ENCODE results near the gene CD209.
A peak's percentile ranks its signal among the peaks of the same experiment; 100 is the strongest.
"Not testable (repeated sequence)": the region's sequence is repeated elsewhere in the genome, so short reads cannot be mapped to it uniquely, and the experiment has no call there.

CD209 gene

DNA sequence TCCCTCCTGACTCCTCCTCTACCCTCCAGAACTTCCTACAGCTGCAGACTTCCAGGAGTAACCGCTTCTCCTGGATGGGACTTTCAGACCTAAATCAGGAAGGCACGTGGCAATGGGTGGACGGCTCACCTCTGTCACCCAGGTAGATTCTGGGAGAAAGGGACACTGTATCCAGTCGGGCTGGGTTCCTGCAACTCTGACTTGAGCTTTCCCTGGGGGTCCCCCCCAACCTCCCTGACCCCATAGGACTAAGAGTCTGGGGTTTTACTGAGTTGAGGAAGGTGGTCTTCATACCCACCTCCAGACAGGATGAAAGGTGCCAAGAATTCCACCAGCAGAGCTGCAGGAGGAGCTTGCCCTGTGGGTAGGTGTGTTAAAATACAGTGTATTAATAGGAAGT, 20.2 kb upstream of the CD209 start:
- DNase-seq (ENCODE audit: low read depth in 3 of 3), result no peak

DNA sequence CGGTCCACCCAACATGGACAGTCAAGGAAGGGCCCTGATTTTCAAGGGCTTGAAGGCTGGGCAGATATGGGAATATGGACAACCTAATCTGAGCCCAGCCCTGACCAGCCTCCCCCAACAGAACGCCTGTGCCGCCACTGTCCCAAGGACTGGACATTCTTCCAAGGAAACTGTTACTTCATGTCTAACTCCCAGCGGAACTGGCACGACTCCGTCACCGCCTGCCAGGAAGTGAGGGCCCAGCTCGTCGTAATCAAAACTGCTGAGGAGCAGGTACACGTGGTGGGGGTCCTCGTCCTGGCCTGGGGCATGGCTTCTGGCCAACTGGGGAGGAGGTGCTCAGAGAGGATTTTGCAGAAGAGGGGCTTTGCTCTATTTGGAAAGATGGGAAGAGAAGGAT, 19.2 kb upstream of the CD209 start:
- no peak for DNase-seq (ENCODE audit: low read depth in 3 of 3)

DNA sequence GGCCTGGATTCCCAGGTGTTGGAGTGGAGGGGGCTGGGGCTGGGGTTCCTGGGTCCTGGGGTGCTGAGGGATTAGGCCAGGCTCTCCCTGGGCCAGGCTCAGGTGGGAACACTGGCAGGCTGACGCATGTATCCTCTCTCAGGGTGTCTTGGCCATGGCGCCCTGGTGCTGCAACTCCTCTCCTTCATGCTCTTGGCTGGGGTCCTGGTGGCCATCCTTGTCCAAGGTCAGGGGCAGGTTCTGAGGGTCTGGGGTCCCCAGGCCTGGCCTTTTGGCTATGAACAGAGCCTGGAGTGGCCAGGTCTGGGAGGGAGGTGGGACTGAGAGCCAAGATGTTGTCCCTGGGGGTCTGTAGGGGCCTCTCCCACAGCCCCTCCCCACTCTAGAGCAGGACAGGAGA, 17.7 kb upstream of the CD209 start:
- not testable (repeated sequence) for DNase-seq (ENCODE audit: low read depth in 3 of 3)

DNA sequence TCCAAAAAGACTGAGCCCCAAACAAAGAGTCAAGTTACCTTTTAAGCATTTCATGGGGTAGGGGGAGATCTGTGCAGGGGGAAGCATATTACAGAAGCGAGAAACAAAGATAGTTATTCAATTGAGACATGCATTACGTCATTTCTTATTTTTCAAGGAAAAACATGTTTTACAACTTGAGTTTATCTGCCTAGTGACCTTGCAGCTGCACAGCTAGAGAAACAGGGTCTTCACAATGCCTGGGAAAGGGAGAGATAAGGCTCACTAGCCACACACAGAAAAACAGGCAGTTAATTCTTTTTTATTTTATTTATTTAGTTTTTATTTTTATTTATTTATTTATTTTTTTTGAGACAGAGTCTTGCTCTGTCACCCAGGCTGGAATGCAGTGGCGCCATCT, 16.8 kb upstream of the CD209 start:
- not testable (repeated sequence) for DNase-seq (ENCODE audit: low read depth in 3 of 3)

DNA sequence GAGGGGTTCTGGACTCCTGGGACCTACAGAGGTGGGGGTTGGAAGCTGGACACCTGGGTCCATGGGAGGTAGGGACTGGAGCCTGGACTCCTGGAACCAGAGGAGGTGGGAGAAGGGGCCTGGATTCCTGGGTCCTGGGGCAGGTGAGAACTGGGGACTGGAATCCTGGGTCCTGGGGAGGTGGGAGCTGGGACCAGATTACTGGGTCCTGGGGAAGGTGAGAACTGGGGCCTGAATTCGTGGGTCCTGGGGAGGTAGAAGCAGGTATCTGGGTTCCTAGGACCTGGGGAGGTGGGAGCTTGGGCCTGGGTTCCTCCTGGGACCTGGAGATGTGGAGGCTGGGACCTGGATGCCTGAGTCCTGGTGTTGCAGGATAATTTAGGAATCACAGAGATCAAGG, 16.4 kb upstream of the CD209 start:
- no peak for DNase-seq (ENCODE audit: low read depth in 3 of 3)

DNA sequence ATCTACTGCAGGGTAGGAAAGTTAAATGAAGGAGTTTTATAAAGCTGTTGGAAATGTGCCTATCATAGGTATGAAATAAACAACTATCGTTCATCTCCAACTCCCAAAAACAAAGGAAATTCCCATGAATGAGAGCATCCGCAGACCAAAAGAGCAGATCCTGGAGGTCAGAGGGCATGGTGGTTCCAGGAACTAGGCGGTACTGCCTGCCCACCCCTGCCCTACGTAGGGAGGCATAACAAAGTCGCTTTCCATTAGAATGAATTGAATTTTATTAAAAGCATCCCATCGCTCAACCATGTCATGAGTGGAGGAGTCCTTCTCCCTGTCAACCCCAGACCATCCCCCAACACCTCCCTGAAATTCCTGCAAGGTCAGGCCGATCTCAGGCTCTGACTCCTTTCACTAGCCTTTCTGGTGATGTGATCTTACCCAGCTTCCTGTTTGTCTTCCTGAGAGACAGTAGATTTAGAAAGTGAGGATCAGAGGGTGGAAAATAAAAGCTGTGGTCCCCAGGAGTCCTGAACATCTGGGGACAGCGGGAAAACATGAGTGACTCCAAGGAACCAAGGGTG, 15.5 kb upstream of the CD209 start, which contains the start of gene CLEC4M:
TSS of gene CLEC4M (plus strand) at position 525 of the 575 bp plus-strand sequence. CDS start at position 549, 24 bp downstream.
- DNase-seq (ENCODE audit: low read depth in 3 of 3), result no peak

DNA sequence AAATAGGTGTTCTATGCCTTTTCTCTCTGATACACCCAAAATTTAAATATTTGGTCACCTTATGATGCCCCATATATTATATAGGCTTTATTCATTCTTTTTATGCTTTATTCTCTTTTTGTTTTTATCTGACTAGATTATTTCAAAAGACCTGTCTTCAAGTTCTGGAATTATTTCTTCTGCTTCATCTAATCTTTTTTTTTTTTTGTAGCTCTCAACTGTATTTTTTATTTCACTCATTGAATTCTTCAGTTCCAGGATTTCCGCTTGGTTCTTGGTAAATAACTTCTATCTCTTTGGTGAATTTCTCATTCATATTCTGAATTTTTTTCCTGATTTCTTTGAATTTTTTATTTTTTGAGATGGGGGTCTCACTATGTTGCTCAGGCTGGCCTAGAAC, 11.8 kb upstream of the CD209 start:
- DNase-seq (ENCODE audit: low read depth in 3 of 3), result no peak

DNA sequence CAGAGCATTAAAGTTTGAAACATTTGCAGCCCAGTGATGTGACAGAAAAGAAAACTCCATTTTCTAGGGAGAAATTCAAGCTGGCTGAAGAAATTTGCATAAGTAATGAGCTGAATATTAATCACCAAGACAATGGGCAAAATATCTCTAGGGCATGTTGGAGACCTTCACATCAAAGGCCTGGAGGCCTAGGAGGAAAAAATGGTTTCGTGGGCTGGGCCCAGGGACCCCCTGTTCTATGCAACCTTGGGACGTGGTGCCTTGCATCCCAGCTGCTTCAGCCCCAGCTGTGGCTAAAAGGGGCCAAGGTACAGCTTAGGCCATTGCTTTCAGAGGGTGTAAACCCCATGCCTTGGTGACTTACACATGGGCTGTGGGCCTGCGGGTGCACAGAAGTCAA, 10.0 kb upstream of the CD209 start:
- no peak for DNase-seq (ENCODE audit: low read depth in 3 of 3)

DNA sequence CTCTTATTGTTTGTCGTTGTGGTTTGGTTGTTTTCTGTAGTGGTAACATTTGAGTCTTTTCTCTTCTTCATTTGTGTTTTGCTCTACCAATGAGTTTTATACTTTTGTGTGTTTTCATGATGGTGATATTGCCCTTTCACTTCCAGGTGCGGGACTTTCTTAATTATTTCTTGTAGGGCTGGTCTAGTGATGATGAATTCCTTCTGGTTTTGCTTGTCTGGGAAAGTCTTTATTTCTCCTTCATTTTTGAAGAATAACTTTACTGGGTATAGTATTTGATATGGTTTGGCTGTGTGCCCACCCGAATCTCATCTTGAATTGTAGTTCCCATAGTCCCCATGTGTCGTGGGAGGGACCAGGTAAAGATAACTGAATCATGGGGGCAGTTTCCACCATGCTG, 8.9 kb upstream of the CD209 start:
- no peak for DNase-seq (ENCODE audit: low read depth in 3 of 3)

DNA sequence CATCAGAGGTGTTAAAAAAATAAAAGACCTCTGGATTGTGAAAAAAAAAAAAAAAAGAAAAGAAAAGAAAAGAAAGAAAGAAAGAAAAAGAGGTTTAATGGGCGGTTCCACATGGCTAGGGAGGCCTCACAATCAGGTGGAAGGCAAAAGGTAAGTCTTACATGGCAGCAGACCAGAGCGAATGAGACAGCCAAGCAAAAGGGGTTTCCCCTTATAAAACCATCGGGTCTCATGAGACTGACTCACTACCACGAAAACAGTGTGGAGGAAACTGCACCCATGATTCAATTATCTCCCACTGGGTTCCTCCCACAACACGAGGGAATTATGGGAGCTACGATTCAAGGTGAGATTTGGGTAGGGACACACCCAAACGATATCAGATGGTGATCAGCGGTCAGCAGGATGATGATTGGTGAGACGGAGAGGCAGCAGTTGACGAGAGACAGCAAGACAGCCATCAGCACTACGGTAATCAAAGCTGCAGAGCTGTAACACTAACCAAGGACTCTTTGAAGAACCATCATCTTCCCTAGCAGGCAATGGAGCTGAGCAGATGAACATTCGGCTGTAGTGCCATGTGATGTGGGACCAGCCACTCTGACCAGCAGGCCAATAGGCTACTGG, 3.9 kb upstream of the CD209 start:
- DNase-seq (ENCODE audit: low read depth in 3 of 3), result peak in 2 of 3 donors; percentile 33 to 35

DNA sequence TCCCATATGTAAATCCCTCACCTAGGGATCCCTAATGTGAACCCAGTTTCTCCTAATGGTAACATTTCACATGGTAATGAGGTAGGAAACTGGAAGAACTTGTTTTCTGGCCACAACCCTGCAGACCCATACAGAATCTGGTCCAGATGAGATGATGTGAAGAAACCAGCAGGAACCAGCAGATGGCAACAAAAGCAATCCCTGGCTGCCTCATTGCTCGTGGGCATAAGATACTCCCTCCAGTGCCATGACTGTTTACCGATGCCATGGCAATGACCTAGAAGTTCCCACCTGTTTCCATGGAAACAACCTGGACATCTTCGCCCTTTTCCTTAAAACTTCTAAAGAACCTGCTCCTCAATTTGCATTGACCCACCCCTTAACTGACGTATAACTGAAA, 1.4 kb upstream of the CD209 start:
- DNase-seq (ENCODE audit: low read depth in 3 of 3), result no peak

DNA sequence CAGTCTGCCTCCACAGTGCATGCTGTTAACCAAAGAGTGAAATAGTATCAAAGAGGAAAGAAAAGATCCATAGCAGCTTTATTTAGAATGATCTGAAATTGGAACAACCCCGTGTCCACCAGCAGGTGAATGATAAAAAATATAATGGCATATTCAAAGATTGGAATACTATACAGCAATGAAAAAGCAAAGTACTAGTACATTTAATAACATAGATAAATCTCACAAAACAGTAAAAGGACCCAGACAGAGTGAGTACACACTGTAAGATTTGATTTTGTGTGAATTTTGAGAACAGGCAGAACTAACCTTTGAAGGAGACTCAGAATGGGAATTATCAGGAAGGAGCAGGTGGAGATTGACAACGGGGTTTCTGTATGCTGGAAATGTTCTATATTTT, 837 bp upstream of the CD209 start:
- no peak for DNase-seq (ENCODE audit: low read depth in 3 of 3)

DNA sequence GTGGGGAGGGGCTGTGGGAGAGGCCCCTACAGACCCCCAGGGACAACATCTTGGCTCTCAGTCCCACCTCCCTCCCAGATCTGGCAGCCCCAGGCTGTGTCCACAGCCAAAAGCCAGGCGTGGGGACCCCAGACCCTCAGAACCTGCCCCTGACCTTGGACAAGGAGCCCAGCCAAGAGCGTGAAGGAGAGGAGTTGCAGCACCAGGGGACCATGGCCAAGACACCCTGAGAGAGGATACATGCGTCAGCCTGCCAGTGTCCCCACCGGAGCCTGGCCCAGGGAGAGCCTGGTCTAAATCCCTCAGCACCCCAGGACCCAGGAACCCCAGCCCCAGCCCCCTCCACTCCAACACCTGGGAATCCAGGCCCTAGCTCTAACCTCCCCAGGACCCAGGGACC, 1.0 kb downstream of the CD209 start:
- not testable (repeated sequence) for DNase-seq (ENCODE audit: low read depth in 3 of 3)

DNA sequence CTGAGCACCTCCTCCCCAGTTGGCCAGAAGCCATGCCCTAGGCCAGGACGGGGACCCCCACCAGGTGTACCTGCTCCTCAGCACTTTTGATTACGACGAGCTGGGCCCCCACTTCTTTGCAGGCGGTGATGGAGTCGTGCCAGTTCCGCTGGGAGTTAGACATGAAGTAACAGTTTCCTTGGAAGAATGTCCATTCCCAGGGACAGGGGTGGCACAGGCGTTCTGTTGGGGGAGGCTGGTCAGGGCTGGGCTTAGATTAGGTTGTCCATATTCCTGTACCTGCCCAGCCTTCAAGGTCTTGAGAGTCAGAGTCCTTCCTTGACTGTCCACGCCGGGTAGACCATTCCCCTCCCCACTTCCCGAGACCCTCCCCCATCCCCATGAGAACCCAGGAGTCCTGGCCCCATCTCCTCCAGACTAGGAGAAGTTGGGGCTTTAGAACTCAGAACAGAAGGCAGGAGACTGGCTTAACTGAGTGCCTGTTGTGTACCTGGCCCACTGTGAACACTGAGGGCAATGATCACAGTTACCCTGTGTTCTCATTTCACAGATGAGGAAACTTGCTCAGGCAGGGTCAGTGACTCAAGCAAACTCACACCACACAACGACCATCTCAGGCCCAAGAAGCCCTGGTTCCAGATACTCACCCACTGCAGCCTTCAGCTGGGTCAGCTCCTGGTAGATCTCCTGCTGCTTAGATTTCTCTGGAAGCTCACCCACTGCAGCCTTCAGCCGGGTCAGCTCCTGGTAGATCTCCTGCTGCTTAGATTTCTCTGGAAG, 2.3 kb downstream of the CD209 start:
- DNase-seq (ENCODE audit: low read depth in 3 of 3), result no peak

DNA sequence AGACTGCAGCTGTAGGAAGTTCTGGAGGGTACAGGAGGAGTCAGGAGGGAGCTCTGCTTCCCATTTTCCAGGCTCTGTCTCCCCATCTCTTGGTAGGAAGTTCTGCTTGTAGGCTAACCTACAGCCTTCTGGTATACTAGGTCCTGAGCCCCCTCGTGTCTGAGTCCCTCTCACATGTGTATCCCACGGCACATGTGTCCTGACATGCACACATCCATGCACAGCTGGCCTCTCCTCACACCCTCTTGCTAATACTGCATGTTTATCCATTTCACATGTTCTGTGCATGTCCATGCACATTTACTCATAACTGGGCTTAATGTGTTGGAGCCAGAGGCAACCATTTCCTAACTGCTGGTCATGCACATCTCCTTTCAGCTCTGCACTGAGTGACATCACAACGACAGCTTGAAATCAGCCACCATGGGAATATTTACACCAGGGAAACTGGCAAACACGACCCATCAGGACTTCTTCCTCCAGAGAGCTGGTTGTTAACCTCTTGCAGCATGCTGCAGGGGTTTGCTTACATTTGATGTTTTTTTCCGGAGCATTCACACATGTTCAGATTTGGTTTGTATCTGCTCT, 3.0 kb downstream of the CD209 start:
- no peak for DNase-seq (ENCODE audit: low read depth in 3 of 3)

DNA sequence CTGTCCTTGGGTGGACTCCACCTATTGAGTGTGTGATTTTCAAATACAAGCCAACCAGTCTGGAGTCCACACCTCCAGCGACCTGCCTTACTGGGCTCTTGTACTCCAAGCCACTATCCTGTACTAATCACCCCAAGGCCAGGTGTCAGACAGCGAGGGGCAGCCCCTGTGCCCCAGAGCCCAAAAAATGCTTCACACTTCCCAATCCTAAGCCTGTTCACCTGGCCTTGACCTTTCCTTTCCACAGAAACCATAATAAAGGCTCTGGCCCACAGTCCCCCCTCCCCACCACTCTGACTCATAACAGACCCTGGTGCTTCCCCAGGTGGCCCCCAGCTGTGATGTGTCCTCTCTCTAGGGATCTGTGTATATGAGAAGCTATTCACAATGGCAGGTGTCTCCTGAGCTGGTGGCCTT, 3.9 kb downstream of the CD209 start:
- DNase-seq (ENCODE audit: low read depth in 3 of 3), result peak in 1 of 3 donors; percentile 28

DNA sequence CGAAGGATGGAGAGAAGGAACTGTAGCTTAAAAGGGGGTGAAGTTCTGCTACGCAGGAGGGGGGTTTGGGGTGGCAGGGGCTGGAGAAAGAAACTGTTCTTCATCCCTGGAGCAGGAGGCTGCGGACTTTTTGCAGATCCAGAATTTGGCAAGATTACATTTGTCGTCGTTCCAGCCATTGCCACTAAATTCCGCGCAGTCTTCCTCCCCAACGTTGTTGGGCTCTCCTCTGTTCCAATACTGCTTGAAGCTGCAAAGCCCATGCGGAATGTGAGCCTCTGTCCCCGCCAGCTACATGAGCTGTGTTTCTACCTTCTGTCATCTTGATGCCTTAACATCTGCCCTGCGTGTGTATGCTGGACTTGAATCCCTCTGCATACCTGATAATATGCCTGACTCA, 4.3 kb downstream of the CD209 start:
- DNase-seq (ENCODE audit: low read depth in 3 of 3), result no peak

DNA sequence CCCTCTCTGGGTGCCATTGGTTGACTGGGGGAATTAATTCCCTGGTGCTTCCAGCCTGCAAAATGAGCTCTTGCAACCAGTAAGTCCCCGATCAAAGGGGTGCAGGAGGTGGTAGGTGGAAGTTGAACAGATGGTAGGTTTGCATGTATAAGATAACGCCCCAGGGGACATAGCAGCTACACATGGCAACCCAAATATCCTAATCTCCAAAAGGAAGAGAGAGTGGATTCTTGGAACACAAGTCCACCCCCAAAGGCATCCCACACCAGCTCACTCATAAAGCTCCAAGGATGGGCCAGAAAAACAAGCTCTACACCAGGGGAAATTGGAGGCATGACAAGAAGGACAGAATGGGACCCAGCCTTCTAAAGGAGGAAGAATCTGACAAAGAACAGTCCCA, 4.8 kb downstream of the CD209 start:
- no peak for DNase-seq (ENCODE audit: low read depth in 3 of 3)

DNA sequence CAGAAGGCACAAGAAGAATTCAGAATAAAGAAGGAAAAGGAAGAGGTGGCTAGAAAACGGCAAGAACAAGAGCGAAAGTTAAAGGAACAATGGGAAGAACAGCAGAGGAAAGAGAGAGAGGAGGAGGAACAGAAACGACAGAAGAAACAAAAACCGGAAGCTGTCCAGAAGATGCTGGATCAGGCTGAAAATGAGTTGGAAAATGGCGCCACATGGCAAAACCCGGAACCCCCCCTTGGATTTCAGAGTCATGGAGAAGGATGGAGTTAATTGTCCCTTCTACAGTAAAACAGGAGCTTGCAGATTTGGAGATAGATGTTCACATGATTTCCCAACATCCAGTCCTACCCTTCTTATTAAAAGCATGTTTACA, 6.7 kb downstream of the CD209 start:
- no peak for DNase-seq (ENCODE audit: low read depth in 3 of 3)

DNA sequence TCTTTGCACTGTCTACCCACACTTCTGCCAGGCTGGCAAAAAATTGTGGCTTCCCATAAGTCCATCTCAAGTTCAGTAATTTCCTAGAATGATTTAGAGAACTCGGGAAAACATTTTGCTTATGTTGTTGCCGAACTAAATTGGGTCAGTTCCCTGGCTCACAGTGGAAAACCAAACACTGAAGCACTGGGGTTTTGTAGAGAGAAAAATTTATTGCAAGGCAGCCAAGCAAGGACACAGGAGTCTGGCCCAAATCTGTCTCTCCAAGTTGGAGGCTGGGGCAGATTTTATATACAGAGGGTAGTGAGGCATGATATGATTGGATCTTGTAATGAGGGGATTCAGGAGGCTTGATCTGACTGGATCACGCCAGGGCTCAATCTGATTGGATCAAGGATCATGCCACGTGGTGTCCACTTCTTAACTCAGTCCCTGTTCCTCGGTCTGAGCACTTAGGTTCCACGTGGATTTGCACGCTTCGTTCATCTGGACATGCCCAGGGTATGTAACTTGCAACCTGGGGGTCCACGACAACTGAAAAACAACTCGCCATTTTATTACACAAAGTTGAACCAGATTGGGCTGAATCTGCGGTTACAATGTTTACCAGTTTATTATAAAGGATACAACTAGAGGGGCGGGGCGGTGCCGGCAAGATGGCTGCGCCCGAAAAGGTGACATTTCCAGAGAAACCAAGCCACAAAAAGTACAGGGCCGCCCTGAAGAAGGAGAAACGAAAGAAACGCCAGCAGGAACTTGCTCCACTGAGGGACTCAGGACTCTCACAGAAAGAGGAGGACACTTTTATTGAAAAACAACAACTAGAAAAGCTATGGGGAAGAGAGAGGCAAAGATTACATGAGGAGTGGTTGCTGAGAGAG, 7.3 kb downstream of the CD209 start:
- no peak for DNase-seq (ENCODE audit: low read depth in 3 of 3)

DNA sequence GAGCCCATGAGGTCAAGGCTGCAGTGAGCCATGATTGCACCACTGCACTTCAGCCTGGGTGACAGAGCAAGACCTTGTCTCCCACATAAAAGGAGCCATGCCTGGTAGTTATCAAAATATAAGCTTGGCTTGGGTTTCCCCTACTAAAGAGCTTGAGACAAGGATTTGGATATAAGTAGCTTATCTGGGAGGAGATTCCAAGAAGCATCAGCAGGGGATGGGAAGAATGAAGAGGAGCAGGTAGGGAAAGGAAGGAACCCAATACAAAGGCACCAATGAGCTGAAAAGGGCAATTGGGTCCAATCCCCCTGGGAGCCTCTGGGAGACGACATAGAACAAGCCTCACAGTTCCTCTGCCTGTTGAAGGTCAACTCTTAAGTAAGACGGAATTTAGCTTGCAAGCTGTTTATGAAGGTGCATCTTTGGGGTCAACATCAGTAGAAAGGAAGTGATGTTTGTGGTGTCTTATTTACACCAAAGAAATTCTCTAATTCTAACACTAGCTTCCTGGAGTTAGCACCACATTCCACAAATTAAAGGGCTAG, 8.1 kb downstream of the CD209 start:
- DNase-seq (ENCODE audit: low read depth in 3 of 3), result no peak

DNA sequence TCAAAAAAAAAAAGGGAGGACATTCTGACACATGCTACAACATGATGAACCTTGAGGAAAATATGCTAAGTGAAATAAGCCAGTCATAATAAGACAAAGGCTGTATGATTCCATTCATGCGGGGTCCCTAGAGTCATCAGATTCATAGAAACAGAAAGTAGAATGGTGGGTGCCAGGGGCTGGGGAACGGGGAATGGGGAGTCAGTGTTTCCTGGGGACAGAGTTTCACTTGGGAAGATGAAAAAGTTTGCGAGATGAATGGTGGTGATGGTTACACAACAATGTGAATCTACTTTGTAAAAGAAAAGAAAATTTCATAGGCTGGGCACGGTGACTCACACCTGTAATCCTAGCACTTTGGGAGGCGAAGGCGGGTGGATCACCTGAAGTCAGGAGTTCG, 9.3 kb downstream of the CD209 start:
- DNase-seq (ENCODE audit: low read depth in 3 of 3), result peak in 2 of 3 donors; percentile 37 to 60

All from stimulated activated CD4-positive, alpha-beta T cell treated with anti-CD3 and anti-CD28 coated beads, TNF-alpha, amount 100 ng/mL, for 48 hours (primary cell).